Cardiac fibroblast (primary cell): ENCODE results near the gene SCARF2.
"Not testable (repeated sequence)": the region's sequence is repeated elsewhere in the genome, so short reads cannot be mapped to it uniquely, and the experiment has no call there.

Experiments used
- DNase-seq, 2 donors: peaks; one replicate each; pipeline versions ENCODE4 v3.0.0 to v3.0.0-alpha.2; 2010; ENCODE audit warnings: low read depth in 2 of 2
- H3K4me3 ChIP-seq, 2 donors: replicated peaks in 1 of 2; 1 replicate in 1 of 2; 2 replicates in 1 of 2; pipeline ENCODE4 v1.5.1; 2011; ENCODE audit warnings: low read depth in 2 of 2, low read length in 2 of 2, mild to moderate bottlenecking in 2 of 2, moderate library complexity in 1 of 2
- TF ChIP-seq, protein P1 (sequence below): IDR thresholded peaks from one replicate; pipeline ENCODE4 v1.5.1; 2011; ENCODE audit warnings: low read depth, mild to moderate bottlenecking, low read length, inconsistent platforms

The SCARF2 gene

GRCh38 chr22:20395181-20395906, 42.3 kb downstream of the SCARF2 start:
- DNase-seq, result no peak
- TF ChIP-seq, protein P1, sequence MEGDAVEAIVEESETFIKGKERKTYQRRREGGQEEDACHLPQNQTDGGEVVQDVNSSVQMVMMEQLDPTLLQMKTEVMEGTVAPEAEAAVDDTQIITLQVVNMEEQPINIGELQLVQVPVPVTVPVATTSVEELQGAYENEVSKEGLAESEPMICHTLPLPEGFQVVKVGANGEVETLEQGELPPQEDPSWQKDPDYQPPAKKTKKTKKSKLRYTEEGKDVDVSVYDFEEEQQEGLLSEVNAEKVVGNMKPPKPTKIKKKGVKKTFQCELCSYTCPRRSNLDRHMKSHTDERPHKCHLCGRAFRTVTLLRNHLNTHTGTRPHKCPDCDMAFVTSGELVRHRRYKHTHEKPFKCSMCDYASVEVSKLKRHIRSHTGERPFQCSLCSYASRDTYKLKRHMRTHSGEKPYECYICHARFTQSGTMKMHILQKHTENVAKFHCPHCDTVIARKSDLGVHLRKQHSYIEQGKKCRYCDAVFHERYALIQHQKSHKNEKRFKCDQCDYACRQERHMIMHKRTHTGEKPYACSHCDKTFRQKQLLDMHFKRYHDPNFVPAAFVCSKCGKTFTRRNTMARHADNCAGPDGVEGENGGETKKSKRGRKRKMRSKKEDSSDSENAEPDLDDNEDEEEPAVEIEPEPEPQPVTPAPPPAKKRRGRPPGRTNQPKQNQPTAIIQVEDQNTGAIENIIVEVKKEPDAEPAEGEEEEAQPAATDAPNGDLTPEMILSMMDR, result no peak
- H3K4me3 ChIP-seq, result no peak overlapping the region

DNA sequence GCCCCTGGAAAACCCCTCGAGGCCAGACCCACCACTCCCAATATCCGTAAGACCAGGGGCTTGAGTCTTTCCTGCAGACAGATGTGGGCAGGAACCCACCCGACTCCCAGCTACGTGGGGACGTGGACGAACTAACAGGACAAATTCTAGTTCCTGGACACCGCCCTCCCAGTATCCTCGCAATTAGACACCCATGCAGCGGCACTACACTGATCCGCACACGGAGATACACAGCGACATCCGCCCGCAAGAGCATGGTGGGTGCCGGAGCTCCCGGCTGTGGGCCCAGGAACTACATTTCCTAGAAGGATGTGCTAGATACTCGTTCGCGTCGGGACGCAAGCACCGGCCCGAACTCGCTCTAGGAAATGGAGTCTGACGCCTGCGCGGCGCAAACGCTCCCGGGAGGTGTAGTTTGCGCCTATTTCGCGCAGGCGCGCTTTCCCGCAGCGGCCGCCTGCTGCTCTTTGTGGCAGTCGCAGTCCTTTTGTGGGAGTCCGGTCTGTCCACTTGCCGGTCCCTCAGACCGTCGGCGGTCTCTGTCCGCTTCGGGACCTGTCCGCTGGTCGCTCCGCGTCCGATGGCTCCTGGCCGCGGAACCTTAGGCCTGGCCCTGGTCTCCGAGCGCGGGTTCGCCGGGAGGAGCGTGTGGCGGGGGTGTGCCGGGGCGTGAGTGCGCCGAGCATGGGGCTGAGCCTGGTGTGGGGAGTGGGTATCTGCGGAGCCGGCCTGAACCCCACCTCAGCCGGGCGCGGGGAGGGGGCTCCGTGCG, 43.7 kb downstream of the SCARF2 start, which contains the start of gene ZNF74:
TSS of gene ZNF74 (plus strand) at position 447 of the 772 bp plus-strand sequence. CDS start 478 bp downstream, outside the sequence.
- TF ChIP-seq, protein P1, result no peak
- peak; percentile 92 to 94 for DNase-seq
- H3K4me3 ChIP-seq, result peak within 1 kb of the TSS; percentile 70 to 79

DNA sequence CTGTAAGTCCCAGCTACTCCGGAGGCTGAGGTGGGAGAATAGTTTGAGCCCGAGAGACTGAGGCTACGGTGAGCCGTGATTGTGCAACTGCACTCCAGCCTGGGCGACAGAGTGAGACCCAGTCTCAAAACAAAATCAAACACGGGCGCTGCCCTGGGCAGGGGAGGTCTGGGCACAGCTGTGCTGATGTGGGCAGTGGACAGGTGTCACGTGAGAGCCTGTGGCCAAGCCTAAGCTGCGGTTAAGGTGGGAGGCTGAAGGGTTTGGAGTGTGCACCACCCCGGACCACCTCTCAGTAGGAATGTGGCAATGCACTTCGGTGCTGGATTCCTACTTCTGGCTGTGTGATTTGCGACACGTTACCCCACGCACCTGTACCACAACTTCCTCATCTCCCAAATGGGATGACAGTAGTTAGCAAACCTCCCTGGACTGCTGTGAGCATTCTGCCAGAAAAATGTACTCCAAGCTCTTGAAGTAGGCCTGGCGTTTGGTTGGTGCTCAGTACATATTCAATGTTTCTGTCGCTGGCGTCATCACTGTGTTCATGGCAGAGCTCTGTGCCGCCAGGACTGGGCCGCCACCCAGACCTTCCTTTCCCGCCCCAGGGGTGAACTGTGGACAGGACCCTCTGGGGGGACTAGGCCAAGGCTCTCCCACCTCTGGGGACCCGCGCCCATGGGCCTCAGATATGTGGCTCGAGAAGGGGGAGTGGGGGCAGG, 44.5 kb downstream of the SCARF2 start:
- TF ChIP-seq, protein P1, result no peak
- no peak for DNase-seq
- H3K4me3 ChIP-seq, result peak overlapping the region; percentile 70 to 79

- H3K4me3 ChIP-seq, DNase-seq: not testable (repeated sequence)
Measured at GRCh38 chr22:20392365-20392881, 45.2 kb downstream of the SCARF2 start.

- DNase-seq, result no peak
- TF ChIP-seq, protein P1, result no peak
- no peak overlapping the region for H3K4me3 ChIP-seq
Measured at GRCh38 chr22:20391222-20391621, 46.4 kb downstream of the SCARF2 start.

GRCh38 chr22:20390394-20390907, 47.2 kb downstream of the SCARF2 start:
- no peak overlapping the region for H3K4me3 ChIP-seq
- TF ChIP-seq, protein P1, result no peak
- no peak for DNase-seq
